Trophoblast cell (in vitro differentiated cells and primary cell): ENCODE measurements around the gene DPYD.

Experiments
- DNase-seq, 2 donors: peaks; one replicate each; pipeline ENCODE4 v3.0.0-alpha.2; 2016
- H2AFZ ChIP-seq: 2 replicates; pipeline ENCODE4 v1.6.1; 2013; ENCODE audit warnings: low read length, moderate library complexity, mild to moderate bottlenecking; ENCODE audit not compliant: insufficient read depth, poor library complexity
- H2AK5ac ChIP-seq: 2 replicates; pipeline ENCODE4 v1.6.1; 2013; ENCODE audit warnings: mild to moderate bottlenecking, low read length
- H2BK120ac ChIP-seq: 2 replicates; pipeline ENCODE4 v1.6.1; 2013; ENCODE audit warnings: low read length, mild to moderate bottlenecking, moderate library complexity; ENCODE audit not compliant: insufficient read depth, poor library complexity
- H2BK12ac ChIP-seq: 2 replicates; pipeline ENCODE4 v1.6.1; 2013; ENCODE audit warnings: mild to moderate bottlenecking, low read length, moderate library complexity
- H2BK5ac ChIP-seq: 2 replicates; pipeline ENCODE4 v1.6.1; 2013; ENCODE audit warnings: low read length, low read depth, moderate library complexity, mild to moderate bottlenecking; ENCODE audit not compliant: poor library complexity
- H3K14ac ChIP-seq: 2 replicates; pipeline ENCODE4 v1.6.1; 2013; ENCODE audit warnings: mild to moderate bottlenecking, low read length
- H3K18ac ChIP-seq: 2 replicates; pipeline ENCODE4 v1.6.1; 2013; ENCODE audit warnings: mild to moderate bottlenecking, low read length
- H3K23ac ChIP-seq: 2 replicates; pipeline ENCODE4 v1.6.1; 2013; ENCODE audit warnings: low read length
- H3K27ac ChIP-seq: 2 replicates; pipeline ENCODE4 v1.5.1; 2013; ENCODE audit warnings: low read depth, mild to moderate bottlenecking, inconsistent platforms, low read length, moderate library complexity
- H3K27me3 ChIP-seq: 2 replicates; pipeline ENCODE4 v1.6.1; 2013; ENCODE audit warnings: inconsistent platforms, mild to moderate bottlenecking, low read length, moderate library complexity; ENCODE audit not compliant: insufficient read depth
- H3K36me3 ChIP-seq, 2 experiments: 1 replicate in 1 of 2; 2 replicates in 1 of 2; pipeline ENCODE4 v1.6.1; 2013; ENCODE audit warnings: low read length in 2 of 2, mild to moderate bottlenecking in 2 of 2, moderate library complexity in 1 of 2; ENCODE audit not compliant: insufficient read depth in 2 of 2, control insufficient read depth in 1 of 2
- H3K4ac ChIP-seq: 2 replicates; pipeline ENCODE4 v1.6.1; 2013; ENCODE audit warnings: low read depth, mild to moderate bottlenecking, low read length, moderate library complexity
- H3K4me1 ChIP-seq, 2 experiments: 1 replicate in 1 of 2; 2 replicates in 1 of 2; pipeline ENCODE4 v1.6.1; 2013; ENCODE audit warnings: low read length in 2 of 2, mild to moderate bottlenecking in 2 of 2, moderate library complexity in 1 of 2; ENCODE audit not compliant: insufficient read depth in 2 of 2, control insufficient read depth in 1 of 2
- H3K4me2 ChIP-seq: 2 replicates; pipeline ENCODE4 v1.6.1; 2013; ENCODE audit warnings: inconsistent platforms, mild to moderate bottlenecking, low read length, moderate library complexity
- H3K4me3 ChIP-seq: 2 replicates; pipeline ENCODE4 v1.5.1; 2013; ENCODE audit warnings: mild to moderate bottlenecking, low read depth, low read length, inconsistent platforms
- H3K79me1 ChIP-seq: one replicate; pipeline ENCODE4 v1.6.1; 2013; ENCODE audit warnings: low read length
- H3K79me2 ChIP-seq: 2 replicates; pipeline ENCODE4 v1.6.1; 2013; ENCODE audit warnings: low read length, mild to moderate bottlenecking; ENCODE audit not compliant: control insufficient read depth, insufficient read depth, poor library complexity
- H3K9ac ChIP-seq: 2 replicates; pipeline ENCODE4 v1.6.1; 2013; ENCODE audit warnings: mild to moderate bottlenecking, low read length
- H3K9me3 ChIP-seq: 2 replicates; pipeline ENCODE4 v1.6.1; 2013; ENCODE audit warnings: low read depth, mild to moderate bottlenecking, control low read depth, inconsistent platforms, low read length; ENCODE audit not compliant: insufficient read depth
- H4K12ac ChIP-seq: 2 replicates; pipeline ENCODE4 v1.6.1; 2013; ENCODE audit warnings: low read depth, mild to moderate bottlenecking, low read length, moderate library complexity
- H4K8ac ChIP-seq: 2 replicates; pipeline ENCODE4 v1.6.1; 2013; ENCODE audit warnings: low read depth, mild to moderate bottlenecking, low read length, moderate library complexity
- H4K91ac ChIP-seq: one replicate; pipeline ENCODE4 v1.6.1; 2013; ENCODE audit warnings: low read depth, mild to moderate bottlenecking, low read length, moderate library complexity
- WGBS: extraction: QIAGEN DNeasy Blood & Tissue Kit; methylation state at CpG from one replicate; pipeline ENCODE4 v1.1.7; 2013; ENCODE audit warnings: missing lambda C conversion rate; ENCODE audit not compliant: insufficient read length, insufficient coverage; ENCODE audit errors: extremely low coverage; 5-methylcytosine and 5-hydroxymethylcytosine counted together

DPYD gene

DNA sequence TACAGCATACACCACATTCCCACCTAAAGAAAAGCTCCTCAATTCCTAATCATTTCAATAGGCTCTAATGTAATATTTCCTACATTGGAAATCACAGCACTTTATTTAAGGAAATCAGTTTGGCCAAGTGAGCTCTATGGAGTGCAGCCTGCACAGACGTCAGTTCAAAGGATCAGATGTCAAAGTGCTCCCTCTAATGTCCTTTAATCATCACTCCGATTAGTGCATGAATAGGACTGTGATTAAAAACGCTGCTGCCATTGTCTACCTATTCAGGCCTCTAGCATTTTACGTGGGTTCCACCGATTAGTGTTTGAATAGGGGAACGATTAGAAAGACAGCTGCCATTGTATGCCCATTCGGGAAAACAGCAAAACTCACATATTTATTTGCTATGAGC, 50.2 kb downstream of the DPYD start:
- no peaks in the 10 kb centered on the region for H3K36me3 ChIP-seq
- no peaks in the 10 kb centered on the region for H3K9me3 ChIP-seq
- no peak for DNase-seq
- no peaks in the 10 kb centered on the region for H3K79me1 ChIP-seq
- H3K9ac ChIP-seq: no peak overlapping the region
- no peak overlapping the region for H3K23ac ChIP-seq
- no peak overlapping the region for H2AK5ac ChIP-seq
- no peak overlapping the region for H2BK12ac ChIP-seq
- no peak overlapping the region for H2BK5ac ChIP-seq
- H3K18ac ChIP-seq: no peak overlapping the region
- no peak overlapping the region for H2AFZ ChIP-seq
- WGBS: no CpG with 5 or more reads among the region's 7 CpGs
- H3K27me3 ChIP-seq: no peaks in the 10 kb centered on the region
- no peak overlapping the region for H3K27ac ChIP-seq
- H4K12ac ChIP-seq: no peak overlapping the region
- H3K4ac ChIP-seq: no peak overlapping the region
- H3K4me1 ChIP-seq: no peaks in the 10 kb centered on the region
- no peak overlapping the region for H3K4me2 ChIP-seq
- no peak overlapping the region for H4K8ac ChIP-seq
- no peak overlapping the region for H2BK120ac ChIP-seq
- H3K14ac ChIP-seq: no peak overlapping the region
- no peak overlapping the region for H3K4me3 ChIP-seq
- no peak overlapping the region for H4K91ac ChIP-seq
- H3K79me2 ChIP-seq: no peaks in the 10 kb centered on the region

- H3K4me2 ChIP-seq: no peak overlapping the region
- H4K8ac ChIP-seq: no peak overlapping the region
- H3K14ac ChIP-seq: no peak overlapping the region
- WGBS: 100% methylated on average over 1 of the region's 2 CpGs
- no peaks in the 10 kb centered on the region for H3K36me3 ChIP-seq
- no peak overlapping the region for H2AFZ ChIP-seq
- H3K27ac ChIP-seq: no peak overlapping the region
- H3K27me3 ChIP-seq: no peaks in the 10 kb centered on the region
- H2BK12ac ChIP-seq: no peak overlapping the region
- H3K4ac ChIP-seq: no peak overlapping the region
- no peaks in the 10 kb centered on the region for H3K9me3 ChIP-seq
- no peak overlapping the region for H2BK120ac ChIP-seq
- H2BK5ac ChIP-seq: no peak overlapping the region
- no peak overlapping the region for H3K18ac ChIP-seq
- H3K4me3 ChIP-seq: no peak overlapping the region
- H3K79me2 ChIP-seq: no peaks in the 10 kb centered on the region
- DNase-seq: no peak
- H4K12ac ChIP-seq: no peak overlapping the region
- no peak overlapping the region for H4K91ac ChIP-seq
- H2AK5ac ChIP-seq: no peak overlapping the region
- no peak overlapping the region for H3K23ac ChIP-seq
- H3K79me1 ChIP-seq: no peaks in the 10 kb centered on the region
- no peaks in the 10 kb centered on the region for H3K4me1 ChIP-seq
- H3K9ac ChIP-seq: no peak overlapping the region
Observed at GRCh38 chr1:97869441-97869840, 51.4 kb downstream of the DPYD start.

DNA sequence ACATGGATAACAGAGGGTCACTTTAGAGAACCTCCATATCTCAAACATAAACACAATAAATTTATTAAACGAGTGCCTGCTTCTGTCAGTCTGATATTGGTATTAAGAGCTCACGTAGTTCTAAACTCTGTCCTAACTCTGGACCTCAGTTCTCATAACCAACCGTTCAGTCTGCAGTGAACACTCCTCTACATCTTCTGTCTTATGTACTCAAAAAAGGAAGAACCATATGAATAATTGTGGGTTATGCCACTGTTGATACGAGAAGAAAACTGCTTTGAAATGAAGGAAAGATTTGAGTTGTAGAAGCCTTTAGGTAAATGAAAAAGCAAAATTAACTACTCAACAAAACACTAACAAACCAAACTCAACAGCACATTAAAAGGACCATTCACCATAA, 53.7 kb downstream of the DPYD start:
- Histone ChIP-seq H2BK5ac (no peak overlapping the region), H2BK12ac (no peak overlapping the region), H3K14ac (no peak overlapping the region), H3K27ac (no peak overlapping the region), H3K4ac (no peak overlapping the region), H2BK120ac (no peak overlapping the region), H3K9me3 (no peaks in the 10 kb centered on the region), H3K27me3 (no peaks in the 10 kb centered on the region), H4K91ac (no peak overlapping the region), H3K18ac (no peak overlapping the region), H3K79me1 (no peaks in the 10 kb centered on the region), H4K8ac (no peak overlapping the region), H3K23ac (no peak overlapping the region), H3K4me2 (no peak overlapping the region), H2AK5ac (no peak overlapping the region), H4K12ac (no peak overlapping the region), H3K4me1 (no peaks in the 10 kb centered on the region), H3K79me2 (no peaks in the 10 kb centered on the region), H2AFZ (no peak overlapping the region), H3K9ac (no peak overlapping the region), H3K36me3 (no peaks in the 10 kb centered on the region), H3K4me3 (no peak overlapping the region)
- DNase-seq: no peak
- WGBS: no CpG with 5 or more reads among the region's 4 CpGs

- H3K4me2 ChIP-seq: no peak overlapping the region
- no CpG with 5 or more reads among the region's 5 CpGs for WGBS
Observed at GRCh38 chr1:97864615-97865014, 56.2 kb downstream of the DPYD start.

More at GRCh38 chr1:97864615-97865014, 56.2 kb downstream of the DPYD start:
- no peaks in the 10 kb centered on the region for H3K4me1 ChIP-seq
- no peak overlapping the region for H2AK5ac ChIP-seq
- H3K23ac ChIP-seq: no peak overlapping the region
- H2AFZ ChIP-seq: no peak overlapping the region
- H2BK5ac ChIP-seq: no peak overlapping the region
- no peaks in the 10 kb centered on the region for H3K27me3 ChIP-seq
- H3K9ac ChIP-seq: no peak overlapping the region
- no peak overlapping the region for H4K8ac ChIP-seq
- no peaks in the 10 kb centered on the region for H3K36me3 ChIP-seq
- no peak overlapping the region for H3K4me3 ChIP-seq
- H2BK12ac ChIP-seq: no peak overlapping the region
- DNase-seq: no peak
- no peak overlapping the region for H2BK120ac ChIP-seq
- H3K14ac ChIP-seq: no peak overlapping the region
- no peak overlapping the region for H3K18ac ChIP-seq
- H3K9me3 ChIP-seq: no peaks in the 10 kb centered on the region
- no peaks in the 10 kb centered on the region for H3K79me2 ChIP-seq
- H3K27ac ChIP-seq: no peak overlapping the region
- no peaks in the 10 kb centered on the region for H3K79me1 ChIP-seq
- H4K91ac ChIP-seq: no peak overlapping the region
- no peak overlapping the region for H3K4ac ChIP-seq
- no peak overlapping the region for H4K12ac ChIP-seq
